H1 (cell line): ENCODE results near the gene ARID1B. TPM values are rescaled to one million over a fixed set of nuclear protein-coding genes. Genes with fewer than 3 reads are reported as not detected.
A peak's percentile ranks its signal among the peaks of the same experiment; 100 is the strongest.

Experiments used
- CTCF ChIA-PET: fragments of 300-600 bp; sonication (Branson Sonifier 250); formaldehyde crosslinking; loops from one replicate; lab custom pipeline; 2021; ENCODE audit not compliant: partially characterized antibody; lab: Charles Lee
- POLR2A ChIA-PET: fragments of 300-600 bp; sonication (Branson Sonifier 250); formaldehyde crosslinking; loops from one replicate; lab custom pipeline; 2021; ENCODE audit warnings: inconsistent platforms; ENCODE audit not compliant: partially characterized antibody; lab: Charles Lee
- DNase-seq, 2 experiments: peaks; one replicate each; pipeline versions ENCODE4 v3.0.0 to v3.0.0-alpha.2; 2010 to 2022; ENCODE audit warnings: low spot score in 2 of 2, low read depth in 1 of 2, mixed read lengths in 1 of 2
- FAIRE-seq: peaks from 2 replicates; lab custom pipeline; 2011; peaks lifted over from hg19 to GRCh38; lab: Jason Lieb, UNC
- H2AFZ ChIP-seq: 2 replicates; pipeline ENCODE4 v1.8.1; 2012; ENCODE audit warnings: low read length, inconsistent platforms
- H2AK5ac ChIP-seq: 2 replicates; pipeline ENCODE4 v1.6.1; 2013; ENCODE audit warnings: low read depth, low read length
- H2BK120ac ChIP-seq: replicated peaks from 2 replicates; pipeline ENCODE3; 2013; ENCODE audit warnings: low read depth, low read length, inconsistent platforms
- H2BK12ac ChIP-seq: 2 replicates; pipeline ENCODE4 v1.6.1; 2013; ENCODE audit warnings: low read depth, low read length
- H2BK15ac ChIP-seq: 2 replicates; pipeline ENCODE4 v1.6.1; 2013; ENCODE audit warnings: low read length
- H2BK20ac ChIP-seq: 2 replicates; pipeline ENCODE4 v1.6.1; 2013; ENCODE audit warnings: low read length
- H2BK5ac ChIP-seq: 2 replicates; pipeline ENCODE4 v1.6.1; 2013; ENCODE audit warnings: low read depth, low read length
- H3K14ac ChIP-seq: 2 replicates; pipeline ENCODE4 v1.6.1; 2013; ENCODE audit warnings: inconsistent platforms; ENCODE audit not compliant: insufficient read length
- H3K18ac ChIP-seq: 2 replicates; pipeline ENCODE4 v1.6.1; 2013; ENCODE audit warnings: low read length; ENCODE audit errors: extremely low read depth
- H3K23ac ChIP-seq: 2 replicates; pipeline ENCODE4 v1.6.1; 2013; ENCODE audit warnings: inconsistent platforms; ENCODE audit not compliant: insufficient read length
- H3K23me2 ChIP-seq: 2 replicates; pipeline ENCODE4 v1.6.1; 2013; ENCODE audit warnings: low read depth, low read length
- H3K27ac ChIP-seq: 2 replicates; pipeline ENCODE4 v1.6.1; 2011; ENCODE audit warnings: low read depth, low read length, inconsistent platforms
- H3K27me3 ChIP-seq, 4 experiments: replicated peaks in 1 of 4; 1 replicate in 1 of 4; 2 replicates in 3 of 4; pipeline versions ENCODE4 v1.6.1 to v1.8.1; 2011 to 2013; ENCODE audit warnings: low read length in 3 of 4, mild to moderate bottlenecking in 3 of 4, inconsistent platforms in 2 of 4, mixed read lengths in 2 of 4, moderate library complexity in 1 of 4; ENCODE audit not compliant: control insufficient read depth in 3 of 4, insufficient read depth in 3 of 4; ENCODE audit errors: extremely low read depth in 1 of 4
- H3K36me3 ChIP-seq, 4 experiments: 2 replicates each; pipeline versions ENCODE4 v1.6.1 to v1.8.1; 2011 to 2013; ENCODE audit warnings: mild to moderate bottlenecking in 4 of 4, low read length in 3 of 4, moderate library complexity in 2 of 4, control low read depth in 1 of 4, inconsistent platforms in 1 of 4; ENCODE audit not compliant: insufficient read depth in 4 of 4, control insufficient read depth in 2 of 4
- H3K4ac ChIP-seq: replicated peaks from 2 replicates; pipeline ENCODE3; 2013; ENCODE audit warnings: low read length, low read depth, mixed read lengths, inconsistent platforms; ENCODE audit not compliant: insufficient read length
- H3K4me1 ChIP-seq, 4 experiments: replicated peaks in 1 of 4; 1 replicate in 1 of 4; 2 replicates in 3 of 4; pipeline versions ENCODE4 v1.6.1 to v1.8.1; 2011 to 2013; ENCODE audit warnings: low read length in 3 of 4, inconsistent platforms in 2 of 4, mixed read lengths in 1 of 4; ENCODE audit not compliant: insufficient read depth in 4 of 4, control insufficient read depth in 3 of 4
- H3K4me2 ChIP-seq, 2 experiments: 2 replicates each; pipeline versions ENCODE4 v1.6.1 to v1.8.1; 2011 to 2013; ENCODE audit warnings: low read depth in 2 of 2, low read length in 2 of 2, control low read depth in 1 of 2, inconsistent platforms in 1 of 2, mild to moderate bottlenecking in 1 of 2; ENCODE audit not compliant: insufficient read depth in 1 of 2
- H3K4me3 ChIP-seq, 4 experiments: fragments of 200-600, 300-600 bp in 1 of 4; sonication (generic), shearing (Covaris generic), sonication (Bioruptor Twin) in 1 of 4; 2 replicates each; pipeline versions ENCODE4 v1.5.1 to v1.8.1; 2011 to 2016; ENCODE audit warnings: low read length in 4 of 4, low read depth in 3 of 4, control low read depth in 2 of 4, inconsistent platforms in 2 of 4, mild to moderate bottlenecking in 2 of 4, mixed read lengths in 1 of 4, moderate library complexity in 1 of 4; ENCODE audit not compliant: insufficient read depth in 2 of 4; ENCODE audit errors: extremely low read depth in 1 of 4
- H3K56ac ChIP-seq: replicated peaks from 2 replicates; pipeline ENCODE3; 2013; ENCODE audit warnings: low read depth, mild to moderate bottlenecking, mixed read lengths, low read length, inconsistent platforms; ENCODE audit not compliant: insufficient read length
- H3K79me1 ChIP-seq: 2 replicates; pipeline ENCODE4 v1.6.1; 2013; ENCODE audit warnings: low read depth, low read length, control low read depth
- H3K79me2 ChIP-seq, 2 experiments: 2 replicates each; pipeline versions ENCODE4 v1.6.1 to v1.8.1; 2012 to 2013; ENCODE audit warnings: low read length in 2 of 2, mild to moderate bottlenecking in 2 of 2, inconsistent platforms in 1 of 2; ENCODE audit not compliant: insufficient read depth in 2 of 2, control insufficient read depth in 1 of 2
- H3K9ac ChIP-seq, 4 experiments: replicated peaks in 1 of 4; 1 replicate in 1 of 4; 2 replicates in 3 of 4; pipeline versions ENCODE4 v1.6.1 to v1.8.1; 2011 to 2013; ENCODE audit warnings: low read depth in 3 of 4, low read length in 3 of 4, control low read depth in 2 of 4, mild to moderate bottlenecking in 2 of 4, moderate library complexity in 2 of 4, inconsistent platforms in 1 of 4; ENCODE audit errors: extremely low read depth in 1 of 4
- H3K9me3 ChIP-seq, 2 experiments: 2 replicates each; pipeline versions ENCODE4 v1.6.1 to v1.8.1; 2012 to 2013; ENCODE audit warnings: mild to moderate bottlenecking in 2 of 2, moderate library complexity in 2 of 2, control low read depth in 1 of 2, inconsistent platforms in 1 of 2, low read depth in 1 of 2, low read length in 1 of 2, mixed read lengths in 1 of 2; ENCODE audit not compliant: insufficient read depth in 2 of 2
- H4K20me1 ChIP-seq, 2 experiments: replicated peaks in 1 of 2; 2 replicates each; pipeline versions ENCODE3 to v1.8.1; 2011 to 2013; ENCODE audit warnings: inconsistent platforms in 2 of 2, low read length in 2 of 2, mild to moderate bottlenecking in 1 of 2; ENCODE audit not compliant: insufficient read depth in 2 of 2, control insufficient read depth in 1 of 2
- H4K5ac ChIP-seq: 2 replicates; pipeline ENCODE4 v1.6.1; 2013; ENCODE audit warnings: low read length, low read depth, mixed read lengths, inconsistent platforms; ENCODE audit not compliant: insufficient read length
- H4K8ac ChIP-seq: 2 replicates; pipeline ENCODE4 v1.8.0; 2013; ENCODE audit warnings: mild to moderate bottlenecking, moderate library complexity, low read length, inconsistent platforms; ENCODE audit not compliant: insufficient read depth; ENCODE audit errors: extremely low read depth
- H4K91ac ChIP-seq: replicated peaks from 2 replicates; pipeline ENCODE3; 2013; ENCODE audit warnings: low read length, mixed read lengths, inconsistent platforms; ENCODE audit not compliant: insufficient read length
- SIN3A ChIP-seq, 2 experiments: IDR thresholded peaks in 1 of 2; conservative IDR thresholded peaks in 1 of 2; 2 replicates each; pipeline ENCODE4 v1.6.1; 2011 to 2012; ENCODE audit warnings: low read length in 2 of 2, improper control_type of control experiment in 1 of 2, low read depth in 1 of 2, mild to moderate bottlenecking in 1 of 2
- TBP ChIP-seq: IDR thresholded peaks from 2 replicates; pipeline ENCODE4 v1.6.1; 2011; ENCODE audit warnings: low read depth, low read length, improper control_type of control experiment
- YY1 ChIP-seq: IDR thresholded peaks from 2 replicates; pipeline ENCODE4 v1.6.1; 2011; ENCODE audit warnings: low read depth, mild to moderate bottlenecking, low read length
- WGBS, 2 experiments: shearing (Covaris generic) in 1 of 2; methylation state at CpG; one replicate each; pipeline versions ENCODE4 v1.1.6 to v1.1.7; 2013 to 2015; ENCODE audit warnings: low lambda C conversion rate in 2 of 2, mixed read lengths in 2 of 2, inconsistent platforms in 1 of 2, low coverage in 1 of 2, missing lambda C conversion rate in 1 of 2; ENCODE audit not compliant: insufficient replicate concordance in 2 of 2, insufficient coverage in 1 of 2, insufficient read length in 1 of 2; ENCODE audit errors: extremely low coverage in 1 of 2, missing lambda C conversion rate in 1 of 2; 5-methylcytosine and 5-hydroxymethylcytosine counted together
- polyA plus RNA-seq, 7 experiments: library from polyadenylated mRNA; depleted of rRNA in 3 of 7; stranded (reverse) in 5 of 7; unstranded in 2 of 7; fragments of >200 nt in 5 of 7; fragments of 200-250 nt in 2 of 7; gene quantifications; 1 replicate in 5 of 7; 2 replicates in 1 of 7; 4 replicates in 1 of 7; pipeline versions ENCODE4 v1.2.1 to v1.2.3, GENCODE V29; 2011 to 2013; ENCODE audit warnings: missing spikeins in 2 of 7, mixed read lengths in 2 of 7
- total RNA-seq: library from RNA; stranded (reverse); fragmentation: NEBNext Ultra II Directional; extraction: Animal tissue kit (Norgen Biotek cat#: 25700); gene quantifications from 2 replicates; pipeline ENCODE4 v1.2.1, GENCODE V29; 2021
- TF ChIP-seq, protein P1 (sequence below), 3 experiments: IDR thresholded peaks; 1 replicate in 2 of 3; 2 replicates in 1 of 3; pipeline versions ENCODE4 v1.5.1 to v1.6.1; 2011; ENCODE audit warnings: low read length in 3 of 3, mild to moderate bottlenecking in 3 of 3, inconsistent platforms in 2 of 3, low read depth in 1 of 3, moderate library complexity in 1 of 3; ENCODE audit not compliant: insufficient read depth in 1 of 3; ENCODE audit errors: control extremely low read depth in 1 of 3

Gene ARID1B
- total and polyA plus RNA-seq, 2 of the 8 experiments (the other 6 are each of a cell fraction or from before 2014, with no cell fraction given): 24.3 to 70.3 TPM

GRCh38 chr6:156767603-156768467 is 9.3 kb upstream of the ARID1B start:
- Histone ChIP-seq H2BK12ac (no peak overlapping the region), H3K79me1 (no peaks in the 10 kb centered on the region), H3K79me2 (no peaks in the 10 kb centered on the region), H4K91ac (no peak overlapping the region), H4K20me1 (no peaks in the 10 kb centered on the region), H2BK120ac (no peak overlapping the region), H3K4me2 (no peak overlapping the region), H3K4ac (no peak overlapping the region), H3K27ac (no peak overlapping the region), H3K14ac (no peak overlapping the region), H2AK5ac (no peak overlapping the region), H4K8ac (no peak overlapping the region), H3K56ac (no peak overlapping the region), H3K4me1 (peaks cover 0 to 2% (median under 1%) of the 10 kb centered on the region in 4 experiments; a peak in 4 of 7 replicates), H2BK5ac (no peak overlapping the region), H3K36me3 (no peaks in the 10 kb centered on the region), H2AFZ (no peak overlapping the region)
- CTCF ChIA-PET: interaction anchor here (0.7 to 4.6 kb wide), 4 partner anchors 14 to 455 kb away, joined by 3 to 23 read pairs (median 3); no protein-coding TSS in a partner anchor
- POLR2A ChIA-PET: interaction anchor here (1.1 to 1.6 kb wide), 2 partner anchors 12 to 22 kb away, joined by 3 to 7 read pairs; no protein-coding TSS in a partner anchor
- 83% methylated on average over 9 of the region's 9 CpGs; no CpG with 5 or more reads in 1 of the 2 experiments for WGBS, 2 experiments
- no peak for DNase-seq
- TF ChIP-seq YY1 (no peak), TBP (no peak), SIN3A (conservative IDR thresholded peaks at IDR 0.05 in 1 of 2, IDR thresholded peaks at IDR 0.05 in 1 of 2; ENCODE audit: low read depth in 1 of 2, low read length in 2 of 2) (no peak)
- TF ChIP-seq, protein P1, sequence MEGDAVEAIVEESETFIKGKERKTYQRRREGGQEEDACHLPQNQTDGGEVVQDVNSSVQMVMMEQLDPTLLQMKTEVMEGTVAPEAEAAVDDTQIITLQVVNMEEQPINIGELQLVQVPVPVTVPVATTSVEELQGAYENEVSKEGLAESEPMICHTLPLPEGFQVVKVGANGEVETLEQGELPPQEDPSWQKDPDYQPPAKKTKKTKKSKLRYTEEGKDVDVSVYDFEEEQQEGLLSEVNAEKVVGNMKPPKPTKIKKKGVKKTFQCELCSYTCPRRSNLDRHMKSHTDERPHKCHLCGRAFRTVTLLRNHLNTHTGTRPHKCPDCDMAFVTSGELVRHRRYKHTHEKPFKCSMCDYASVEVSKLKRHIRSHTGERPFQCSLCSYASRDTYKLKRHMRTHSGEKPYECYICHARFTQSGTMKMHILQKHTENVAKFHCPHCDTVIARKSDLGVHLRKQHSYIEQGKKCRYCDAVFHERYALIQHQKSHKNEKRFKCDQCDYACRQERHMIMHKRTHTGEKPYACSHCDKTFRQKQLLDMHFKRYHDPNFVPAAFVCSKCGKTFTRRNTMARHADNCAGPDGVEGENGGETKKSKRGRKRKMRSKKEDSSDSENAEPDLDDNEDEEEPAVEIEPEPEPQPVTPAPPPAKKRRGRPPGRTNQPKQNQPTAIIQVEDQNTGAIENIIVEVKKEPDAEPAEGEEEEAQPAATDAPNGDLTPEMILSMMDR (IDR thresholded peaks at IDR 0.05; ENCODE audit: control extremely low read depth in 1 of 3, insufficient read depth in 1 of 3, low read depth in 1 of 3, low read length in 3 of 3): peak in 1 of 3 experiments; percentile 16; a peak in 1 of 4 replicates
- TF ChIP-seq, all 59 proteins: peak for 1
- H3K23me2 ChIP-seq: no peaks in the 10 kb centered on the region; the same call in 1 of the 2 replicates
- H3K18ac ChIP-seq: no peak overlapping the region
- no peak overlapping the region for H3K9ac ChIP-seq
- no peak for FAIRE-seq
- no peak overlapping the region for H3K23ac ChIP-seq
- no peak overlapping the region for H2BK20ac ChIP-seq
- no peaks in the 10 kb centered on the region; a peak in 1 of 7 replicates for H3K27me3 ChIP-seq
- H3K4me3 ChIP-seq: no peak overlapping the region
- H3K9me3 ChIP-seq: no peaks in the 10 kb centered on the region
- no peak overlapping the region for H4K5ac ChIP-seq
- H2BK15ac ChIP-seq: no peak overlapping the region
